Measurements from ENCODE around the gene MSTN.
A peak's percentile ranks its signal among the peaks of the same experiment; 100 is the strongest.
"Not testable (repeated sequence)": the region's sequence is repeated elsewhere in the genome, so short reads cannot be mapped to it uniquely, and the experiment has no call there.

Gene MSTN

GRCh38 chr2:190062053-190062452 is 476 bp downstream of the MSTN start:
- no peak for DNase-seq

- no peak for DNase-seq
Observed at GRCh38 chr2:190060626-190061025, 1.9 kb downstream of the MSTN start.

GRCh38 chr2:190060019-190060418 is 2.5 kb downstream of the MSTN start:
- no peak for DNase-seq

GRCh38 chr2:190053426-190053825 is 9.1 kb downstream of the MSTN start:
- DNase-seq, result no peak

- no peak for DNase-seq
Observed at GRCh38 chr2:190052307-190052706, 10.2 kb downstream of the MSTN start.

- no peak for DNase-seq
Observed at GRCh38 chr2:190051223-190051622, 11.3 kb downstream of the MSTN start.

- DNase-seq, result no peak
Observed at GRCh38 chr2:190050001-190050400, 12.5 kb downstream of the MSTN start.

GRCh38 chr2:190044866-190045265 is 17.7 kb downstream of the MSTN start:
- DNase-seq, result no peak

- no peak for DNase-seq
Observed at GRCh38 chr2:190043441-190043840, 19.1 kb downstream of the MSTN start.

GRCh38 chr2:190036071-190036470 is 26.5 kb downstream of the MSTN start:
- DNase-seq, result no peak

GRCh38 chr2:190034417-190034816 is 28.1 kb downstream of the MSTN start:
- not testable (repeated sequence) for DNase-seq

- no peak for DNase-seq
Observed at GRCh38 chr2:190031969-190032618, 30.4 kb downstream of the MSTN start.

- peak in 1 of 2 donors; percentile 51 for DNase-seq
Observed at GRCh38 chr2:190023860-190024259, 38.7 kb downstream of the MSTN start.

GRCh38 chr2:190020720-190021119 is 41.8 kb downstream of the MSTN start:
- DNase-seq, result no peak

GRCh38 chr2:190017837-190018236 is 44.7 kb downstream of the MSTN start:
- no peak for DNase-seq

- not testable (repeated sequence) for DNase-seq
Observed at GRCh38 chr2:190015969-190016368, 46.6 kb downstream of the MSTN start.
